HuH-7 (cell line): ENCODE measurements around the gene CDS2.

Experiments
- DNase-seq: peaks from one replicate; pipeline ENCODE4 v3.0.0; 2011; ENCODE audit warnings: low spot score

Gene CDS2

DNA sequence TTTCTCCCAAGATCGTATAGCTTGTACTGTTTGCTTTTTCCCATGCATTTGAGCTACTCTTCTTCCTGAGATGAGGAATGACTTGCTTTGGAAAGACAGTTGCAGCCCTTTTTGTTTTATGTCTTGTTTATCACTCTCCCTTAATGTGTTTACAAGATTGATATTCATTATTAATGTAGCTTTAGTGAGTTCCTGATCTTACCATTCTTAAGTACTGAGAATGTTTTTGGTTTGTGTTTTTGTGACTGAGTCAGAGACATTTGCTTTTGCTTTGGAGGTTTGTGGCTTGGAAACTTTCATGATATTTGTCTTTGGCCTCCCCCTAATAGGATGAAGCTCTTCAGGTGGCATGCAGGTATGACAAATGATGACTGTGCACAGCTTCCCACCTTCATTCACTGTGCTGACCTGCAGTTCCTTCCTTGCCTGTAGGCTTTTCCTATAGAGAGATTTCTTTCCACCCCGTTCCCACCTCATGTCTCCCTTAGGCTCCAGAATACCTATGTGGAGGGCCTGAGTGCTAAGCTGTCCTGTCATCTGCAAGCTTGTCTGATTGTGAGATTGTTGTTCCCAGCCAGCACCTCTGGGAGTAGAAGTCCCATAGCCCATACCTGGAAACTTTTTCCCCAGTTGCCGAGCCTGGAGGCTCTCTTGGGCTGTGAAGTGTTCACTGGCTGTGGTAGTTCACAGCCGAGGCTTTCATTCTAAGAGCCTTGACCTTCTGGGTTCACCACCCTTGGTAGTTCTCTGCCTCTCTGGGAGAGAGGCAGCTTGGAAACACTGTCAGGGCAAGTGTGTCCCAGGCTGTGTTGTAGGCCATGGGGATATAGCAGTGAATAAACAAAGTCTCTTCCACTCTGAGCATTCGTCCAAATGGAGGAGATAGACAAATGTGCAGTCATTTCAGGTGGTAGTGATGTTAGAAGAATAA lies 27.1 kb downstream of the CDS2 start:
- DNase-seq, result no peak

DNA sequence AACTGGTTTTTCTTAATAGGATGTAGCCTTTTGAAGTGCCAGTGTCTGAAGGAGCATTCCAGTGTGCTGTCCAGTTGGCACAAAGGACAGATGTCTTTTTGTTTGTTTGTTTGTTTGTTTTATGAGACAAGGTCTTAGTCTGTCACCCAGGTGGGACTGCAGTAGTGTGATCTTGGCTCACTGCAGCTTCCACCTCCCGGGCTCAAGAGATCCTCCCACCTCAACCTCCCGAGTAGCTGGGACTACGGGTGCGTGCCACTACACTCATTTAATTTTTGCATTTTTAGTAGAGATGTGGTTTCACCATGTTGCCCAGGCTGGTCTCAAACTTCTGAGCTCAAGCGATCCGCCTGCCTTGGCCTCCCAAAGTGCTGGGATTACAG lies 27.7 kb downstream of the CDS2 start:
- no peak for DNase-seq

DNA sequence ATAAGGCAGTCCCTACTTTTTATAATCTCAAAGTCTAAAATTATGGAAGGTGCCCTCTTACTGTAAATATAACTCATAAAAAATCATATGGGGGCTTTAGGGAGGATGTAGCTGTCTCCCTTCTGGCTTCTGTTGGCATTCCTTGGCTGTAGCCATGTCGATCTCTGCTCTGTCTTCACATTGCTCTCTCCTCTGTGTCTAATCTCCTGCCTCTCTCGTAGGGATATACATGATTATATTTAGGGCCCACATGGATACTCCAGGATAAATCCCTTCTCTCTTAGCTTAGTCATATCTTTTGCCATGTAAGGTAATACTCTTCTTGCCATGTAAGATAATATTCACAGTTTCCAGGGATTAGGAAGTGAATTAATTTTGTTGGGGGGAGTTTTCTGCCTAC lies 28.6 kb downstream of the CDS2 start:
- no peak for DNase-seq

DNA sequence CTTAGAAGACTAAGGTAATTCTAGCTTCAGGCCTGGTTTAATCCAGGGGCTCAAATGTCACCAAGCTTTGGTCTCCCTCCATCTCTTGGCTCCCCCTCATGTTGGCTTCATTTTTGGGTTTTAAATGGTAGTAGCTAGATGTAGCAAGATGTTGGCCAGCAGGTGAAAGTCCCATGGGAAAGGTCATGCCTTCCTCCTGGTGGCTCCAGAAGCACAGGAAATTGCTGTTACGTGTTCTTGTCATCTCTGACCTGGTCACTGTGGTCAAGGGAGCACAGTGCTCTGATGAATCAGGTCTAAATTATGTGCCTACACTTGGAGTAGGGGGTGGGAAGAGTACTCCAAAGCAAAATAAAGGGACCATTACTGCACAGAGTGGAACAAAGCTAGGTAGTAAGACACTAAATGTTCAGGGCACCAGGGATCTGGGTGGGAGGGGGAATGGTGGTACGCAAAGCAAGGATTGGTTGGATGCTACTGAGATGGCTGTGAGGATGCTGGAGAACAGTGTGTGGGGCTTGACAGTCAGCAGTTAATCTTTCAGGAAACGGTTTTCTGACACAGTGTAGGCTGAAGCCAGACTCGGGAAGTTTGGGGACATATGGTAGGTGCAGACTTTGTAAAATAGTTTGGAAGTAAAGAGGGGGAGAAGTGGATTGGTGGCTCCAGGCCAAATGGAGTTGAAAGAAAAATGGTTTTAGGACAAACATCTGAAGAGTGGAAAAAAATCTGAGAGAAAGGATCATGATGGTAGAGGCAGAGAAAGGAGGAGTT lies 30.1 kb downstream of the CDS2 start:
- no peak for DNase-seq

DNA sequence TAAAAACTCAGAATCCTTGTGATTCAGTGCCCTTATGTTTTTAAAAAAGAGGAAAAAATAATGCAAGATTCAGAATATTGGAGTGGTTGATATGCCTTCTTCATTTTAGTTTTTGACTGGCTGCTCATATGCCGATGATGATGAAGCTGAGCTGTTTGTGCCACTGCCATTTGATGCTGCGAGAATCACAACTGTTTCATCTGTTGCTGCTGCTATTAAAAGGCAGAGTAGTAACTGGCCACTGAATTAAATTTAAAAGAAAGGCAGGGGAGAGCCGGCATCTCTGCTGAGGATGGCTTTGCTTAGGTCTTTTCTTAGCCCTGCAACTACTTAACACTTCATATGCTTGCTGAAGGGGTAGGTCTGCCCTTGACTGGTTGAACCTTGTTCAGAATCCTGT lies 33.1 kb downstream of the CDS2 start:
- no peak for DNase-seq

DNA sequence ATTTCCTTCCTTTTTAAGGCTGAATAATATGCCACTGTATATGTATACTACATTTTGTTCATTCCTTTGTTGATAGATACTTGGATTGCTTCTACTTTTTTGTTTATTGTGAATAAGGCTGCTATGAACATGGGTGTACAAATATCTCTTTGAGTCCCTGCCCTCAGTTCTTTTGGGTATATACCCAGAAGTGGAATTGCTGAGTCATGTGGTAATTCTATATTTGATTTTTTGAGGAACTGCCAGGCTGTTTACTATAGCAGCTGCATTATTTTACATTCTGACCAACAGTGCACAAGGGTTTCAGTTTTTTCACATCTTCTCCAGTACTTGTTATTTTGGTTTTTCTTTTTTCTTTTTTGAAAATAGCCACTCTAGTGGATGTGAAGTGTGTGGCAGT lies 34.1 kb downstream of the CDS2 start:
- no peak for DNase-seq

DNA sequence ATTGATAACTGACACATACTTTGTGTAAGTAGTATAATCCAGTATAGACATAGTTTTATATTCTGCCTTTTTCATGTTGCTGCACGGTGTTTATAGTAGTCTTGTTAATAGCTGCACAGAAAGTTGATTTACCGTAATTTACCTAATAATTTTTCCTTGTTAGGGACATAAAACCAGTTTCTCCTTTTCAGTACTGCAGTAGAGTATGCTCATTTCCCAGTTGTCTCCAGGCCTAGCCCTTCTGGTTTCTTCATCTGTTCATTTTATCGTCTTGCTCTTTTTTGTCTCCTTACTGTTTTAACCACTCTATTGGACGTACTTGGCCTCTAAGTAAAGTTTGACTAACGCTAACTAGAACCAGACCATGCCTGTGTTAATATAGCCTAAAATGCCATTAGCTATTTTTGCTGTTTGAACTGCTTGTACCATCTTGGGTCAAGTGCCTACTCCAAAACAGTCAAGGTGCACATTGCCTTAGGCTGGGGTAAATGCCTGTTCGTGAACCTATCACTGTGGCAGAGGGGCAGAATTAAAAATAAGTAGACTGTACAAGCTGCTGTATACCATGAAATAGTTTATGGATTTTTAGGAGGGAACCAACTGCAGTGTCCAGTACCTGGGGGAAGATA lies 34.8 kb downstream of the CDS2 start:
- DNase-seq, result no peak

DNA sequence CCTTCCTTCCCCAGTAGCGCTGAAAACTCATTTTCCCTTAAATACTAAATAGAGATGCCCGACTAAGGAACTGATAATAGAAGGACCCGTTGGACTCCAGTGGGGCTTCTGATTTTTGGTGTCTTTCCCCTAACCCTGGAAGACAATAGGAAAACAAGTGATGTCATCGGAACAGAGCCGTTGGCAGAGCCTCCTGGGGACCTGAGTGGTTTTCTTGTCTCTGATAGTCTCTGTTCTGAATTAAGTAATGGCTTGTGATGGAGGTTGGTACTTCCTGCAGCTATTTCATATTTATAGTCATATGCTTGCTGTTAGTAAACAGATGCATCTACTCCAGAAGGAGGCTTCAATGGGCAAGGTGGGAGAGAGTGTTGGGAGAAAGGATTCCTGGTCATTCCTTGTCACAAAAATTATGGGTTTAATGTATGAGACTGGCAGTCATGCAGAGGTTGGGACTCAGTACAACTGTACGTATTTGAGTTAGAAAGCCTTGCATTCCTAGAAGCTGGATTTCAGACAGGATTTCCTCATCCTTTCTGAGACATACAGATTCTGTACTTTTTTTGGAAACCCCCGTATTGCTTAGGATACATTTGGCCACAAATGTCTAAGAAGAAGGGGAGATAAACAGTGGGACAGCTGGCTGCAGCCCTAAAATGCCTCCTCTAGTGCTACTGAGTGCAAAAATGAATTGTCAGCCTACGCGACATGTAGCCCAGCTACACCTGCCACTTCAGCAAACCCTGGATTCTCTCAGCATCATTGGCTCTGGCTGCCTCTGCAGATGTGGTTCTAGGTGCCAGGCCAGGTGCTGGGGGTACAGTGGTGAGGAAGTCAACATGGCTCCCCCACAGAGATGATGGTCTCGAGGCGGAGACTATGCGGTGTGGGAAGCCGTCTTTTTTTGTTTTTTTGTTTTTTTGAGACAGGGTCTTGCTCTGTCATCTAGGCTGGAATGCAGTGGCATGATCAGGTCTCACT lies 38.1 kb downstream of the CDS2 start:
- DNase-seq, result no peak

DNA sequence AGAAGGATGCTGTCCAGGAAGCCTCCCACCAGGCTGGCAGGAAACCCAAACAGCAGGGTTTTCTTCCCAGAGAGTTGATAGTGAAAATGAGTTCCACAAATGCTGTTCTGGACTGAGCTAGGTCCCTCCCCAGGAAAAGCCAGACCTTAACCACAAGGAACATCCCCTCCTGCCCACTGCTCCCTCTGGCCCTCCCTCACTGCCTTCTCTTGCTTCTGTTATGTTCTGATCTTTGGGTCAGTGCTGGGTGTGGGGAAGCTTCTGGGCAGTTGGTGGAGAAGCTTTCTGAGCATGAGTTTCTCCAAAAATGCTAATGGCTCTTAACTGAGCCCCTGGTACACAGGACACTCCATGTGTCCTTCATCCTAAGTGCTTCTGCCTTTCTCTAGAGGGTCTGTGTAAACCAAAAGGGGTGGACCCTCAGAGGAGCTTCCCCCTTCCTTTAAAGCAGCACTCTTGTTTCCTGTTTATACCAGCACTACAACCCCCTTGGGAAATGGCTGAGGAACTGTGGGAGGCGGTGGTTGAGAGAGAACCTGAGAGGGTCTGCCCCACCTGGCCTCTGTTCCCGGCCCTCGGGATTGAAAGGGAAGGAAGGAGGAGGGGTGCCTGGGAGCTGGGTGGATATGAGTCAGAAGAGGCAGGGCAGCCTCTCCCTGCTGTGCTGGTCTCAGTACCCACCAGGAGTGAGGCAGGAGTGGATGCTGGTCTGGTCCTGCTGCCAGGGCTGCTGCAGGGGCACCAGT lies 42.0 kb downstream of the CDS2 start:
- DNase-seq, result no peak

DNA sequence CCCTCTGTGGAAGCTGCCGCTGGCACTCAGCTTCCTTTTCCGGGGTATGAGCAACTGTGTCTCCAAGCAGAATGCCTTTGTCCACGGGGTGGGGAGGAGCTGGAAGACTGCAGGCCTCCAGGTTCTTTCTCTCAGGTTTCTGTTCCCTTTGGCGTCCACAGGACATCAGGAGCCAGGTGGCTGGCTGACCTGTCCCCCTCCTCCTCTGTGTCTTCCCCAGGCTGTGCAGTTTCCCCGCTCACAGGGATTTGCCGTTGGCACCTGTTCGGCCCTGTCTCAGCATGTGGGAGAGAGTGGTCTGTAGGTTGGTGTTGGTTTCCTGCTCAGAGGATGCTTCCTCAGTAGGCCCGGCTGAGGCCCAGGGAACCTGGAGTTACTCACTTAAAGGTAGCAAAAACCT lies 43.5 kb downstream of the CDS2 start:
- DNase-seq, result no peak

DNA sequence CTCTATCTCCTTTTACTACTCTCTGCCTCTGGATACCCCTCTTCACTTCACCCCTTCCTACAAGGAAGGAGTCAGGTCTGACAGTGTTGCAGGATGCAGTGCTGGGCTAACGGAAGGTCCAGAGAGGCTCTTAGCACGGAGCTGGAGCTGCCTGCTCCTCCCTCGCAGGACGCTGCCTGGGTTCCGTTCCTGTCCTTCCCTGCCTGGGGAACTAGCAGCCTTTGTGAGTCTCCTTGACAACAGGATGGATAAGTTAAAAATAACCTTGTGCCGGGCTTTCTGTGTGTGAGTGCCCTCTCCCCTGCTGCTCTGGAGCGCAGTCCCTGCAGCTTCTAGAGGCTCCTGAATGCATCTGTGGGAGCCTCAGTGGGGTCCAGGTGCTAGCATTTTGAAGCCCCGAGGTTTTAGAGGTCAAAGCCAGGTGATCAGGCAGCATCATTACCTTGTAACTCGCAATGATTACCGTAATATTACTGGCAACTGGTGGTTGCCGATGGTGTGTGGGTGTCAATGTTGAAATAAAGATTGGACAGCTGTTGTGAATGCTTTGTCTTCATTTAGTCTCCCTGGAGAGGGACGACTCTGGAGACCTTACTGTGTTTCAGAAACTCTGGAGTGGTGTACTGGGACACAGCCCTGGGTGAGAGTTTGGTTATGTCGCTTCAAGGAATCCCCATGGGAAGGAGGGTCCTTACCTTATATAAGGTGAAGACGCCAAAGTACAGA lies 44.4 kb downstream of the CDS2 start:
- DNase-seq, result no peak

DNA sequence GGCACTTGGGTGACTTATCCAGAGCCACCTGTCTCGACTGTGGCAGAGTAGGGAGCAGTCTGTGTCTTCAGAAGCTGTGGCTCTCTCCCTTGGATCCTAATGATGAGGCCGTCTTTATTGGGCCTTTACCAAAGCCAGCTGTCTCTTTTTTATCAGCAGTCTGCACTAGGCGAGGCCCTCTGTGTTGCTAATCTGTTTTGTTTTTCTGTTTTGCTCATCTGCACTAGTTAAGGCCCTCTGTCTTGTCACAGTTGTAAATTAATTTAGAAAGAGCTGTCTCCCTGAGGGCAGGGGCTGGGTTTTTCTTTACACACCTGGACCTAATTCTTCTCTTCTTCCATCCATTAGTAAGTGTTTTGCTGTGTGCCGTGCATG lies 45.0 kb downstream of the CDS2 start:
- DNase-seq, result no peak

DNA sequence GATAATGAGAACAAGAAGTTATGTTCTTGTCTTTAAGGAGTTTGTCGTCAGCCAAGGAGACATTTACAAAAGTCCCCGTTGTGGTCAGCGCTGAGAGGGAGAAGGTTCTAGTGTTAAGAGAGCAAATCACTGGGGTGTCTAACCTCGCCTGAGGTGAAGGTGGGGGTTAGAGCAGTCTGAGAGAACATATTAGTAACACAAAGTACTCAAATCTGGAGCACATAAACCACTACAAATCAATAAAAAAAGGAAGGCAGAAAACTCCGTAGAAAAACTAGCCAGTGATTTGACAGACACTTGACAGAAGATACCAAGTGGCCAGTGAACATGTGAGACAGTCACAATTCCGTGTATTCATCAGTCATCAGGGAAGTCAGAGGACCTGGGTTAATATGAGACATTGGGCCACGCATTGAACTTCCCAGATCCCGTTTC lies 45.4 kb downstream of the CDS2 start:
- DNase-seq, result no peak

DNA sequence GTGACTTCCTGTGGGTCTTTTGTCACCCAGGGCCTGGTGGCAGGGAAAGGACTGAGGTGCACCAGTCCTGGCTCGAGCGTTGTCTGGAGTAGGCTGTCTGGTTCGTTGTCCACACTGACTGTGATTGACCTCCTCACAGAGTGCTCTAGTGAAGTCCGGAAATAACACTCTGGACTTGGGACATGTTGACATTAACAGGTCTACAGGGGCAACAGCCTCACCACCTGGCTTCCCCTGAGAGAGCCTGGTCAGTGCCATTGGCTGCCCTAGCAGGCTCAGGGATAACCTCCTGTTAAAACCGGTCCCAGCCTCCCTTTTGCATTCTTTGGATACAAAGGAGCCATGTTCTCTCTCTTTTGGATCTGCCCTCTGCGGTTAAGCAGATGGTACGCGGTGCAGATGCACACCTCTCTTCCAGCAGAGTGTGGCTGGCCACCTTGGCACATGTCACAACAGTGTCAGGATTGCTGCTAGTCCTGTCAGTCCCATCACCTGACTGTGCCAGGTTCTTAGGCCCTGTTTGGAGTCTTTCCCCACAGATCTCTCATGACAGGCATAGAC lies 46.2 kb downstream of the CDS2 start:
- no peak for DNase-seq

DNA sequence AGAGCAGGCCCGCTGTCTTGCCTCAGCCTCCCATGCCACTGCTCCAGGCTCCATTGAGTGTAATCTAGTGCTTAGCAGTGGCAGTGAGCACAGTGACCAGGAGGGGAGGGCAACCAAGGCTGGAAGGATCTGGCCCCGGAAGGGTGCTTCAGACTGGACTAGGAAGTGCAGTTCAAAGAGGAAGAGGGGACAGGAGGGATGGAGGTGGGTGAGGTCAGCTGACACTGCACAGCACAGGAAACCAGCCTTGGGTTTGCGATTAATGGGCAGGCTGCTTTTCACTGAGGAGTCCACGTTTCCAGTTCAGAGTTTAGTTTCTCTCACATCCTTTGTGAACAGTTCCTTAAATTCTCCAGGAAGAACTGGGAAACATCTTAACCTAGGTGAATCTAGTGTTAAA lies 46.9 kb downstream of the CDS2 start:
- DNase-seq, result no peak

DNA sequence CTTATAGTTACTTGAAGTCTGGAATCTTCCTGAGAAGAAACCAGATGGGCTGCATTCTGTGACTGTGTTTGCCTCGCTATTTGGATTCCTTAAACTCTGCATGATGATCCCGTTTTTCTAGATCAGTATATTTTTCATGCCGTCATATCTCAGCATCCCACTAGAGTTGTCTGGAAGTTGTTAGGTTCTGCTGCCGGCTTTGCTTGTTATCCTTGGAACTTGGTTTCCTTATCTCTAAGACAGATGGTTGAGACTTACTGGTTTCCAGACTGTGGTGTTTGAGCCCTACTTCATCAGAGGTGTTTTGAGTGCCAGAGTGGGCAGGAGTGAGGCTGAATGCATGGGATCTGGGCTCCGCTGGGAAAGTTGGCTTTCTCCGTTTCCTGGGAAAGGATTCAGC lies 50.3 kb downstream of the CDS2 start:
- DNase-seq, result no peak

DNA sequence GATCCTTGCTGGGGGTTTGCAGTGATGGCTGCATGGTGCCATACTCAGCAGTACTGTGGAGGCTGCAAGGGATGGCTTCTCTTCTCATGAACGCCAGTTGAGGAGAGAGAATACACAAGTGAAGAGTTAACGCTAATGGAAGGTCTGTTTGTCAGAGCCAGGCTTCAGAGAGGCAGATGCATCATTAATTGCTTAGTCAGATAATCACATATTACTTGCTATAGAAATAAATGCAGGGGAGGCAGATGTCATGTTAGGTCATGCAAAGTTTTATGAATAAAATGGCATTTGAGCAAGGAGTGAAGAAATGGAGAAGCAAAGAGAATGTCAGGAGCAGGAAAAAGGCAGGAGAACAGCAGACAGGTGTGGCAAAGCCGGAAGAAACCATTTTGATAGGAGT lies 51.2 kb downstream of the CDS2 start:
- no peak for DNase-seq

DNA sequence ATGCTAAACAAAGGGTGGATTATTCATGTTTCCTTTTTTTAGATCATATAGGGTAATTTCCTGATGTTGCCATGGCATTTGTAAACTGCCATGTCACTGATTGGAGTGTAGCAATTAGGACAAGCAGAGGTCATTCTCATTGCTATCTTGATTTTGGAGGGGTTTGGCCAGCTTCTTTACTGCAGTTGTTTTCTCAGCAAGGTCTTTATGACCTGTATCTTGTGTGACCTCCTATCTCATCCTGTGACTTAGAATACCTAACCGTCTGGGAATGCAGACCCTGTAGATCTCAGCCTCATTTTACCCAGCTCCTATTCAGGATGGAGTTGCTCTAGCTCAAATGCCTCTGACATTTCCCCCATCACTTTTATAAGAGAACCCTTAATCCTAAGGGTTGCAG lies 53.6 kb downstream of the CDS2 start:
- DNase-seq, result no peak

DNA sequence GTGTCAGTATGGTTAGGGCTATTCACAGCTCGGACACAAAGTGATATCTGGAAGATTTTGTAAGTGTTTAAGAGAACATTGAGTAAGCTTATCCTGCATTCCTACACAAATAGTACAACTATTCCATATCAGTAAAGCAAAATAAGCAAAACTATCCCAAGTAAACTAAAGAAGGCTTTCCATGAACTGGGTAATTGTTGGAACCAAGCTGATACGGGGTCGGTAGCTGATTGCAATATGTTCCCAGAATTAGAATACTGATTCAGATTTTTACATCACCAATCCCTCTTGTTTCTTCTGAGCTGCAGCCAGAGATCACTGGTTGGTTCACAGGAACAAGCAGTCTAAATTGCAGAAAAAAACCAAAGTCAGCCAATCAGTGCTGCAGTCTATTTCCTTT lies 54.1 kb downstream of the CDS2 start:
- no peak for DNase-seq

DNA sequence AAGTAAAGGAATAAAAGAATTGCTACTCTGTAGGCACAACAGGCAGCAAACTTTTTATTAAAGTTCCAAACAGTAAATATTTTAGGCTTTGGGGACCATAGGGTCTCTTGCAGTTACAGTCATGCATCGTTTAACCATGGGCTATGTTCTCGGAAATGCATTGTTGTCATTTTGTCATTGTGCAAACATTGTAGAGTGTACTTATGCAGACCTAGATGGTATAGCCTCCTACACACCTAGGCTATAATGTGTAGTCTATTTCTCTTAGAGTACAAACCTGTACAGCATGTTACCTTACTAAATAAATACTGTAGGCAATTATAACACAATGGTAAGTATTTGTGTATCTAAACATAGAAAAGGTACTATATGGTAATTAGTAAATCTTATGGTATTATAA lies 54.7 kb downstream of the CDS2 start:
- no peak for DNase-seq
